Measurements from ENCODE around the gene MAU2.

Gene MAU2, protein sequence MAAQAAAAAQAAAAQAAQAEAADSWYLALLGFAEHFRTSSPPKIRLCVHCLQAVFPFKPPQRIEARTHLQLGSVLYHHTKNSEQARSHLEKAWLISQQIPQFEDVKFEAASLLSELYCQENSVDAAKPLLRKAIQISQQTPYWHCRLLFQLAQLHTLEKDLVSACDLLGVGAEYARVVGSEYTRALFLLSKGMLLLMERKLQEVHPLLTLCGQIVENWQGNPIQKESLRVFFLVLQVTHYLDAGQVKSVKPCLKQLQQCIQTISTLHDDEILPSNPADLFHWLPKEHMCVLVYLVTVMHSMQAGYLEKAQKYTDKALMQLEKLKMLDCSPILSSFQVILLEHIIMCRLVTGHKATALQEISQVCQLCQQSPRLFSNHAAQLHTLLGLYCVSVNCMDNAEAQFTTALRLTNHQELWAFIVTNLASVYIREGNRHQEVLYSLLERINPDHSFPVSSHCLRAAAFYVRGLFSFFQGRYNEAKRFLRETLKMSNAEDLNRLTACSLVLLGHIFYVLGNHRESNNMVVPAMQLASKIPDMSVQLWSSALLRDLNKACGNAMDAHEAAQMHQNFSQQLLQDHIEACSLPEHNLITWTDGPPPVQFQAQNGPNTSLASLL

DNA sequence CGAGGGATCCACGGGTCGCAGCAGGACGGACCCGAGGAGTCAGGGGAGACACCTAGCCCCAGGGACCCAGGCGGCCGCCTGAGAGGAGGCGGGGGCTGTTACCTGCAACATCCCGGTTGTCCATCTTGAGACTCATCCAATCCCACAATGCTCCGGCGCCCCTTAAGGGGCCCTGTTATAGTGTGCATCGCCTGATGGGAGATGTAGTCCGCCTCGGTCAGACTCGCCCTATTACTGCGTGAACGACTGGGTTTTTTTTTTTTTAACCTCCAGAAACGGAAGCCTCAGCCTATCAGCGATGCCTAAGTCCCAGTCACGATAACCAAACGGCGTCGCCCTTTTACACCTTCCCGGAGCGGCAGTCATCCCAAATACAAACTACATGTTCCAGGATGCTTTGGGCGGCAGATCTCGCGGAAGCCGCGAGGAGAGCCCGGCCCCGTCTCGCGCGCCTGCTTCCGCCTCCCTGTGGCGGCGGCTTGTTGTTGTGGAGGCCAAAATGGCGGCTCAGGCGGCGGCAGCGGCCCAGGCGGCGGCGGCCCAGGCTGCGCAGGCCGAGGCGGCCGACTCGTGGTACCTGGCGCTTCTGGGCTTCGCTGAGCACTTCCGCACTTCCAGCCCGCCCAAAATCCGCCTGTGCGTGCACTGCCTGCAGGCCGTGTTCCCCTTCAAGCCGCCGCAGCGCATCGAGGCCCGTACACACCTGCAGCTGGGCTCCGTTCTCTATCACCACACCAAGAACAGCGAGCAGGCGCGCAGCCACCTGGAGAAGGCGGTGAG is at the start of gene MAU2, which contains the start of gene SUGP1:
Gene MAU2 (plus strand): TSS at position 469 of the 780 bp plus-strand sequence. CDS start 31 bp downstream, at position 500.
Gene SUGP1 (minus strand): TSS at position 149 of the 780 bp plus-strand sequence. CDS start 13 bp downstream, at position 136.
- peak; percentile 86 to 87 for DNase-seq

DNA sequence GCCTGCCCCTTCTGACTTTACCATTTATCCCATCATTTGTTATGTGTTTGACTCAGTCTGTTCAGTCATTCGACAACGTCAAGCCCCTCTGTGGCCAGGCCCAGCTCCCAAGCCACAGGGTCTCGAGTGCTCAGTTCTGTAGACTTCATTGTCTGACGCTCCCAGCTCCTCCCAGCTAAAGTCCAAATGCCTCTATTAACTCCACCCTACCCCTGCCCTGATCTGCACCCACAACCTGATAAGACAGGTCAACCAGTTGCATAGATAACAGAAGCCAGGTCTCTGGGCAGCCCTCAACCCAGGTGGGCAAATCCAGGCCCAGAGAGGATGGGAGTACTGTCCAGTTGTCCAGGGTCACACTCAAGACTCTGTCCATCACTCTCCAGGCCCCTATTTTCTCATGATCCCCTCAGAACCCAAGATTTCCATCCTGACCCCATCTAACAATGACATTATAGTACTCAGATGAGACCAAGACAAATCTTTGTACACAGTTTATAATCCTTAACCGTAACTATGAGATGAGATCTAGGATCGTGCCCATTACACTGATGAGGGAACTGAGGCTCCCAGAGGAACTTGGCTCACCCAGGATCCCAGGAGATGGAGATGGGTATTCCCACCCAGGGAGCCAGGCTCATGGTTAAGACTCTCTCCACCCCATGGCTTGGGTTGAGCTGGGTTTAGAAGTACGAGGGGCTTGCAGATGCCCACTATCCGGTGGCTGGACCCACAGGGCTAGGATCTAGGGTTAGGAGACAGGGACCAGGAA is 48.6 kb upstream of the MAU2 start:
- DNase-seq: no peak

DNA sequence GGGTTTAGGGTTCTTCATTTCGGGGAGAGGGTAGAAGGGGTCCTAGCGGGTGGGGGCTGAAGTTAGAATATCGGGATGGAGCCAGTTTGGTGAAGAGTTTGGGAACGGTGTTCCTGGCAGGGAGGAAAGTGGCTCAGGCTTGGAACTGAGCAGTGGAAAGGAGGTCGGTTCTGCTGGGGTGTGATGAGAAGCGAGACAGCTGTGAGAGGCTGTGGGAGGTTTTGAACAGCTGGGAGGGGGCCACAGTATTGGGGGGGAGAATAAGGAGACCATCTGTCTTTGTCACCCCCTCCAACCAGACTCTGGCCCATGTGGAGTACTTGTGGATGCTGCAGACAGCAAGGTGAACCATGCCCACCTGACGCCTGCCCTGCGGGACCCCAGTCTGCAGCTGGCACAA is 46.5 kb upstream of the MAU2 start:
- no peak for DNase-seq

DNA sequence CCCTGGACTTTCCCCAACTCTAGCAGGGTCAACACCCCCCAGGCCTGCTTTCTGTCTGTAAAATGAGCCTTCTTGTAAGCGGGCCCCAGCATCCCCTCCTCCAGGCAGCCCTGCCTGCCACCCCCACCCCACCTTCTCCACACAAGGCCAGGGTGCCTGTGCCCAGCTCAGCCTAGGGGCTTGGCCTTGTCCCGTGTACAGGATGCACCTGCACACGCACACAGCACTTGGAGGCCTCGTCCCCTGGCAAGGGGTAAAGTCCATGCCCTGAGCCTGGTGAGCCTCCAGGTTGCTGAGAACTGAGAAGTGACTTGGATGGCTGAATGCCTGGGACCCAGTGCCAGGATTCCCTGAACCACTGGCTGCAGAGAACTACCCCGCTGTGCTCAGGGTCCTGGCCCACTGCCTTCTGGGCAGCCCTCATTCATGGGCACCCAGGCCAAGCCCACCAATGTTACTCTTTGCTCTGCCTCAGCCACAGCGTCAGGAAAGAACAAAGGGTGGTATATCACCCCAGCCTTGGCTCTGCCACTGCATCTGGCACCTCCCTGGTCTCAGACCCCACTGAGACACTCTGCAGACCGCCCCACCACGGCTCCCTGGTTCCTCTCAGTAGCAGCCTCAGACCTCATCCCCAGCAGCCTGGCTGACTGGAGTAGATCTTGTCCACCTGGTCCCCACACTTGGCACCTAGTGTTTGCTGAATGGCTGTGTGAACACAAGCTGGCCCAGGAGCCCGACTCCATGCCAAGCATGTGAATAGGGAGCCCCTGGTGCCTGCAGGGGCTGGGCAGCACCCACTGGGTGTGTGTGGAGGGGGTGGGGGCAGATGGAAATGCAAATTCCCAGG is 45.7 kb upstream of the MAU2 start:
- DNase-seq: no peak

DNA sequence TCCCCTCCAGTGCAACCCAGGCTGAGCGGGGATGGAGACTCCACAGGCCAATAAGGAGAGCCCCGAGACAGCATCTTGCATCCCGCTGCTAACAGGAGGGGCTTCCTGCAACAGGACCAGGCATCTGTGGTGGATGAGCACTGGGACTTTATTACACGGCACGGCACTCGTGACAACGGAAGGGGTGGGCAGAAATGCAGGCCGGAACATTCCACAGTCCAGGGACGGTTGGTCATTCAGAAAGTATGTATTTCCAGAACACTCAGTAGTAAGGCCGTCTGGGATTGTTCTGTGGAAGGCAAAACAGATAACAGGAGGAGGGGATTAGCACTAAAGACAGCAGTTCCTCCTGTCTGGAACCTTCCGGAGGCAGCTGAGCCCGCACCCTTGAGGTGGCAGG is 44.2 kb upstream of the MAU2 start:
- no peak for DNase-seq

DNA sequence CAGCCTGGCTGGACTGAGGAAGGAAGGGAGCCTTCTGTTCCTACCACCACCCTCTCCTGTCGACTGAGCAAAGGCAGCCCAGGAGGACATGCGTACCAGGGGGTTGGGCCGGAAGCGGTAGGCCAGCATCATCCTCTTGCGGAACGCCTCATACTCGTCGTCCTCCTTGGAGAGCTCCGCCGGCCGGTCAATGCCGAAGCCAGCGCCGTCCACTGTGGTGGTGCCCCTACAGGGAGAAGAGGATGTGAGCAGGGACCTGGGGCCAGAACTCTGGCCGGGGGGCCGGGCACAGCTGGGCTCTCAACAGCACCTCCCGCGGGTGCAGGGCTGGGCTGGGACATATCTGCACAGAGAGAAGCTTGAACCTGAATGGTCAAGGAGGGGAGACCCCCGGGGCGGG is 43.8 kb upstream of the MAU2 start:
- no peak for DNase-seq

DNA sequence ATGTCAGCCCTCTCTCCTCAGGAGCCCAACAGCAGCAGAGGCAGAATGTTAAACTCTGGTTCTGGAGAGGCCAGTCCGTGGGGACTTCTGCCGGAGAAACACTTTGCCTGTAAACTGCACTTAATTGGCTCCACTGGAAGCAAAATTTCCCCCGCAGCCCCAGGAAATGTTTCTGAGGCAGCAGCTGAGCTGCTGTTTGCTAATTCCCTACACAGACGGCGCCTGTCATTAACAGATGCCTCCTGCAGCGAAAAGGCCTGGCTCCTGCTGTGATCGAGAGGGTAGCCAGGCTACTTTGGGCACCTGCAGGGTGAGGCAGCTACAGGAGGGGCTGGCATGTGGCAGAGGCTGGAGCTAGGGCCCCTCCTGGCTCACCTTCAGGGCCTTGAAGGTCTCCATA is 42.3 kb upstream of the MAU2 start:
- no peak for DNase-seq

DNA sequence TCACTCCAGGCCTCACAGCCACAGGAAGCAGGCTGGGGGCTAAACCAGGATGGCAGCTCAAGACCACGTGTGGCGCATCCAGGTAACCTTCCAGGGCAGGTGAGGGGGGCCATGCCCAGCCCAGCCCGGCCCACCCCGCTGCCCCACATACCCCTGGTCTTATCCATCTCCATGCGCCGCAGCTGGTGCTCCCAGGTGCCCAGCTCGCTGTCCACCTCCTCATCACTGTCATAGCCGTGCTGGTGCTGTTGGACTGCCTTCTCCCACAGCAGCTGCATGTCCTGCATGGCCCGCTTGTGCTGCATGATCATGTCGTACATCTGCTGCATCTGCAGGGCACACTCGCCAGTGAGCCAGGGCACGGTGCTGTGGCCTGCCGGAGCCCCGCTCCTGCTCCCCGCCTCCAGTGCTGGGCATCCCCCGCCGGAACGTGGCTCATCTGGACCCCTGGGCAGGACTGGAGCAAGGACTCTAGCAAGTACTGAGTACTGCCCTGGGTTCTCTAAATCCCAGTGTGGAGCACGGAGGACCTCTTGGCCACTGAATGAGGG is 41.5 kb upstream of the MAU2 start:
- DNase-seq: no peak

DNA sequence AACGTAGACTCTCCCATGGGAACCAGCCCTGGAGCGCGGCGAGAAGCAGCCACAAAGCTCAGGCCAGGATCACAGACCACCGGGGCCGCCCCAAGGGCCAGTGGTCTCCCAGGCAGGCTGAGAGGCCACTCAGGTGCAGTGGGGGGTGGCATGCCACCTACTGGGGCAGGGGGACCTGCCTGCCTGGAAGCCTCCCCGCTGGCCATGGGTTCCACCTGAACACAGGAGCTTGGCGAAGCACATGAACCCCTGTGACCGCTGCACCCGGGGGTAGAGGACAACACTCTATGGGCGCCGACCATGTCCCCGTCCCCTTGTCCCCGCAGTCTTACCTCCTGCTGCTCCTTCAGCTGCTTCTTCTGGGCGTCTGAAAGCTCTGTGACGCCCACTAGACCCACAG is 40.8 kb upstream of the MAU2 start:
- no peak for DNase-seq

DNA sequence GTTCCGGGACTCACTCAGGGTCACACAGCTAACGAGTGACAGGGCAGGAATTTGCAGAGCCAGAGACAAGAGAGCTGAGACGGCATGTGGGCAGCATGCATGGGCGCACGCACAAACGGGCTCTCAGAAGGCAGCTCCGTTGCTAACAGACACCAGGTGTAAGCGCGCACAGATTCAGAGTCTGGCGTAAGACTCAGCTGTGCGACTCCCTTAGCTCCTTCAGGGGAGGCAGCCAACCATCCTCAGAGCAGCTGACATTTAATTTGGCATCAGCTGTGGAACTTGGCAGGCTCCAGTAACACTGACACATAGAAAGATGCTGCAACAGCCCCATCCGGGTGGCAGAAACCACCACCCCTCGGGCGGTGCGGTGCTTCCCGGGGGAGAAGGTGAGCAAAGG is 40.1 kb upstream of the MAU2 start:
- DNase-seq: no peak

DNA sequence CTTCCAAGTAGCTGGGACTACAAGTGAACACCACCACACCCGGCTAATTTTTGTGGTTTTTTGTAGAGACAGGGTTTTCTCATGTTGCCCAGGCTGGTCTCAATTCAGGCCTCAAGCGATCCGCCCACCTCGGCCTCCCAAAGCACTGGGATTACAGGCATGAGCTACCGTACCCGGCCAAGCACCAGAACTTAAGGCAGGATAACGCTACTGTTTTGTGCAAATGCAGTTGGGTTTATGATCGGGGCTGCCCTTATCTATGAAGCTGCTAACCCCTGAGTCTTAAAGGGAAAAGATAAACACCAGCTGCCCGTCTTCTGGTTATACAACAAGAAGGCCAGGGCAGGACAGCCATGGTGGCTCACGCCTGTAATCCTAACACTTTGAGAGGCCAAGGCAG is 34.9 kb upstream of the MAU2 start:
- no peak for DNase-seq

DNA sequence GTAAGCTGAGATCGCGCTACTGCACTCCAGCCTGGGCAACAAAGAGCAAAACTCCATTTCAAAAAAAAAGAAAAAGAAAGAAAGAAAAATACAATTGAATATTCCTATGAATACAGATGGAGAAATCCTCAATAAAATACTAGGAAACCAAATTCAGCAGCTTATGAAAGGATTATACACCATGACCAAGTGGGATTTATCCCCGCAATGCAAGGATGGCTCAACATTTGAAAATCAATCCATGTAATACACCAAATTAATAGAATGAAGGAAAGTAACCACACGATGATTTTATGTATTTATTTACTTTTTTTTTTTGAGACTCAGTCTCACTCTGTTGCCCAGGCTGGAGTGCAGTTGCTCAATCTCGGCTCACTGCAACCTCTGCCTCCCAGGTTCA is 28.0 kb upstream of the MAU2 start:
- no peak for DNase-seq

DNA sequence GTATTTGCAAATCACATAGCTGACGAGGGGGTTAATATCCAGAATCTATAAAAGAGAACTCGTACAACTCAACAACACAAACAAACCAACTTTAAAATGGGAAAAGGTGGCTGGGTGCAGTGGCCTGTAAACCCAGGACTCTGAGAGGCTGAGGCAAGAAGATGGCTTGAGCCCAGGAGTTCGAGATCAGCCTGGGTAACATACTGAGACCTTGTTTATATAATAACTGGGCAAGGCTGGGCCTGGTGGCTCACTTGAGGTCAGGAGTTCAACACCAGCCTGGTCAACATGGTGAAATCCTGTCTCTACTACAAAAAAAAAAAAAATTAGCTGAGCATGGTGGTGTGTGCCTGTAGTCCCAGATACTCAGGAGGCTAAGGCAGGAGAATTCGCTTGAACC is 25.7 kb upstream of the MAU2 start:
- DNase-seq: no peak

DNA sequence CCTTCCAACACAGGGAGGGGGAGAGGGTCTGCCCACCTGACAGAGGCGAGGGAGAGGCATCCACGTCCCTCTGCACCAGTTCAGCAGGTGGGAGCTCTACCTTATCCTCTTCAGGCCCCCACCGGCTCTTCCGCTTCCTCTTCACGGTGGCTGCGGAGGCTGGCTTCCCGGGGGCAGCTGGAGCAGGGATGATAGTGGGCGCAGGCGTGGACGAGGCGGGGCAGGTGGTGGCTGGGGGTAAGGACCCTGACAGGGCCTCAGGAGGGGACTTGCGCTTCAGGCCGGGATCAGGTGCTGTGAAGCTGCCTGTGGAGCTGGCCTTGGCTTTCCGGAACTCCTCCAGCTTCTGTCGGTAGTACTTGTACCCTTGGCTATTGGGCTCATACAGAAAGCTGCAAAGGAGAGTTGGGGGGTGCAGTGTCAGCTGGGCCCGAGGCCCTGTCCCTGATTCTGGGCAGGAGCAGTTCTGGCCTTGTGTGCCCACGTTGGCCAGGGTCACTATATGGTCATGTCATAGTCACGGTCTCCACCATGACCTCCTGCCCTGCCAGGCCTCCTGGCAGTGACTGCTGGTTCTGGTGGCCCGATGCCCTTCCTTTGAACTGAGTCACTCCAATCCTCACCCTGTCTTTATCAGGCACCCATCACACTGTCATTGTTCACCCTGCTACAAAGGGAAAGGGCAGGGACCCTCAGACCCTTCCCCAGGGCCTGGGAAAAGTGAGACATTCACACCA is 23.5 kb upstream of the MAU2 start:
- DNase-seq: no peak

DNA sequence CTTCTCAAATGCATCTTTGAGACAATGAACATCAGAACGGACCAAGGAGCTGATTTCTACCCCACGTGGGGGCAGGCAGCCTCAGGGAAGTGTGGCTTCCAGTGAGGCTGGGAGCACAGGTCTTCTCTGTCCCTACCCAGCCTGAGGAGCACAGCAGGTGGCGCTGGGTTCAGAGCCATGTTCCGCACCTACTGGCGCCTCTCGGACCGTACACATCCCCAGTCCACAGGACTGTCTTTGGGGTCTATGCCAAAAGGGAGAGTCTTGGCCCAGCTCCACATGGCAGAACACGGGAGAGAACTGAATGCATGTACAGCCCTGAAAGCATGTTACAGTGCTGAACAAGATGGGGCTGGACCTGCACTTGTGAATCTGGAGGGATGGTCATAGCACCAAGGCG is 22.9 kb upstream of the MAU2 start:
- DNase-seq: no peak

DNA sequence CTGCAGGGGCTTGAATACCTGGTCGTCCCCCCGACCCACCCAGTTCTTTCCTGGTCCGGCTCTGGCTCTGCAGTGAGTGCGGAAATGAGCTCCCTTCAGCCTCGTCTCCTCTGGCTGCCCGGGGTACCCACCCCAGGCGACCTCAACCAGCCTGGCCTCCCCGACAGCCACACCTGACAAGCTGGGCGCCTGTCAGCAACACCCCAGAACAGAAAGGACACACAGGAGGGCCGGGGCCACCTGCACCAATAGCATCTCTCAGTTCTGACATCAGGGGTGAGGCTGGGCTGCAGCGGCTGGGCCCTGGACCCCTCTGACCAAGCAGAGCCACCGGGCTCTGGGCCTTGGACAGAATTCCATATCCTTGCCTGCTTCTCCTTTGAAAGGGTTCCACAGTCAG is 20.0 kb upstream of the MAU2 start:
- no peak for DNase-seq

DNA sequence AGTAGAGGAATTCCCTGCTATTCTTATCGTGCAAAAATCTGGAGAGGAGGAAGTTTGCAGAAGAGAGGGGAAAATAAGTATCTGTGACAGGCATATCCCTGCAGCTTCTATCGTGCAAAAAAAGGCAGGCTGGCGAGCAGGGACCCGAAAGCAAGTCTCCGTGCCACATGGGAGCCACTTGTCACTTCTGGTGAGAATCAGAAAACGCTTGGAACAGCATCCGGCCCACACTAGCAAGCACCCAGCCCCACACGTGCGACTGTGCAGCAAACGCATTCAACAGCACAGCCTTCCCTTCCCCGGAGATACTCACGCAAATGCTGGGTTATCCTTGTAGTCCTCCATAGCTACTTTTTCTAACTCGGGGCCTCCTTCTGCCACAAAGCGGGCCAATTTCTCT is 17.2 kb upstream of the MAU2 start:
- DNase-seq: no peak

DNA sequence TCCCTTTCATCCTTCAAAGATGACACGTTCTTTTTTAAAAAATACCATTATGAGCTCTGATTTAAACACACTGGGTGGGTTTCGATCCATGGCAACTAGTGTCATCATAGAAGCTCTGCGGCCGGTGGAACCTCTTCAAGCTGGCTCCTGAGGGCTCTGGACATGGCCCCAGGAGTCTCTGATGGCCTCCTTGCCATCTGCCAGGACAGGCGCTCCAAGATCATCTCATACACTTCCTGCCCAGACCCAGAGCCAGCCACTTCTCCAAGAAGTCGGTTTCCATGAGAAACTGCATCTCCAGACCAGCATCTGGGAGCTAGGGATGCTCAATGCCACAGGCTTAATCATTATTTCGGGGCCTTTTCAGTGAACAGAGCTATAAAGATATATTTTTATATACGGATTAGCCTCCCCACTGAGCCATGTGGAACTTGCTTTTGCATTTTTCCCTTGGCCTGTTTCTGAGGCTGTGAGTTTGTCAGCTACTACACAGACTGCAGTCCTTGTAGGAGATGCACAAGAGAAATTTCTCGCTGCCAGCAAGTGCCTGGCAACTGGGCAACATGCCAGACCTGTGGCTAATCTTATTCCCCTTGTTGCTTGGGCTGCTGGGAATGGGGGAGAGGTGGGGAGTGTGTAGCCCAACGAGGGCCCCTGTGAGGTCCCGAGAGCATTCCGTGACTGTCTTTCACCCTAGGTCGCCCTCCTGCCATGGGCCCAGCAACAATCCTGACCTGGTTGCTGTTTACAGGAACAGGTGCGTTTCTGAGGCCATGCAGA is 16.3 kb upstream of the MAU2 start:
- DNase-seq: no peak

DNA sequence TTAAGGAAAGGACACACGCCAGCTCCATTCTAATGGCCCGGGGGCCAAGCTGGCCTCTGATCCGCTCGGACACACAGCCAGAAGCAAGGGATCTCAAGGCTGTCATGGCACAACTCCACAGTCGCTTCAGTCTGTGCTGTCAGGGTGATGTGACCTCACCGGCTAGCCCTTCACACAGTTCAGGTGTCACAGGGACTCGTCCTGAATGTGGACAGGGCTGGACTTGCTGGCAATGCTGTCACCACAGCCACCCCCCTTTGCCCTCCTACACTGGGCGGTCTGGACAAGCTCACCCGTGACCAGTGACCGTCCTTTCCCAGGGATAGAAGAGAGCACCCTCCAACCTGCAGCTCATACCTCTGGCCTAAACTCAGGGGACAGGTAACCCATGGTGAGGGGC is 15.6 kb upstream of the MAU2 start:
- no peak for DNase-seq

DNA sequence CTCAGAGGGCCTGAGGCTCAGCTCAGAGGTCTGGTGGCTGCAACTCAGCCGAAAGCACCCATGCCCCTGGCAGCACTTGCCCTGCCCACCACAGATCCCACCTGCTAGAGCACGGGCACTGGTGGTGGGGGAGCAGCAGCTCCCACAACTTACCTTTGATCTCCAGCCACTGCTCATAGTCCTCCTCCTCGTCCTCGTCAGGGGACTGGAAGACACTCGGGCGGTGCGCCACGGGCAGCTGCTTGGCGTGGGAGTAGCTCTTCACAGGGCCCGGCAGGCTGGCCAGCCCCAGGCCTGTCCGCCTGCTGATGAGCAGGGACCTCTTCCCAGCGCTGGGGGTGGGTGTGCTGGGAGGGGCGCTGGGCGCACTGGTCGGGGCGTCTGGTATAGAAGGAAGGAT is 14.9 kb upstream of the MAU2 start:
- DNase-seq: no peak
